Effector memory CD4-positive, alpha-beta T cell (primary cell): ENCODE results near the gene FOLH1.
"Not testable (repeated sequence)": the region's sequence is repeated elsewhere in the genome, so short reads cannot be mapped to it uniquely, and the experiment has no call there.

Source experiments
- DNase-seq, 3 donors: peaks; one replicate each; pipeline ENCODE4 v3.0.0-alpha.2; 2020
- H3K27ac ChIP-seq: 2 replicates; pipeline ENCODE4 v1.7.0; 2013; ENCODE audit warnings: mild to moderate bottlenecking, low read length, moderate library complexity; ENCODE audit not compliant: insufficient read depth, poor library complexity, severe bottlenecking
- H3K27me3 ChIP-seq: replicated peaks from 2 replicates; pipeline ENCODE4 v1.7.0; 2013; ENCODE audit warnings: mild to moderate bottlenecking, low read length; ENCODE audit not compliant: insufficient read depth, control insufficient read depth, poor library complexity, severe bottlenecking
- H3K36me3 ChIP-seq: 2 replicates; pipeline ENCODE4 v1.7.0; 2013; ENCODE audit warnings: mild to moderate bottlenecking, low read length, moderate library complexity; ENCODE audit not compliant: control insufficient read depth, insufficient read depth
- H3K4me1 ChIP-seq: 2 replicates; pipeline ENCODE4 v1.7.0; 2013; ENCODE audit warnings: low read length, mild to moderate bottlenecking; ENCODE audit not compliant: control insufficient read depth, insufficient read depth, poor library complexity, severe bottlenecking
- H3K4me3 ChIP-seq: 2 replicates; pipeline ENCODE4 v1.7.0; 2013; ENCODE audit warnings: low read length, low read depth, mild to moderate bottlenecking; ENCODE audit not compliant: insufficient read depth, poor library complexity, severe bottlenecking
- H3K9me3 ChIP-seq: 2 replicates; pipeline ENCODE4 v1.7.0; 2013; ENCODE audit warnings: mild to moderate bottlenecking, low read length, moderate library complexity; ENCODE audit not compliant: control insufficient read depth

FOLH1 gene

GRCh38 chr11:49185597-49185996 is 22.8 kb downstream of the FOLH1 start:
- not testable (repeated sequence) for H3K36me3 ChIP-seq, H3K9me3 ChIP-seq, DNase-seq, H3K27me3 ChIP-seq, H3K4me3 ChIP-seq, H3K4me1 ChIP-seq, H3K27ac ChIP-seq

GRCh38 chr11:49184756-49185155 is 23.6 kb downstream of the FOLH1 start:
- not testable (repeated sequence) for H3K4me1 ChIP-seq, H3K4me3 ChIP-seq, H3K27me3 ChIP-seq, H3K9me3 ChIP-seq, DNase-seq, H3K36me3 ChIP-seq, H3K27ac ChIP-seq

- H3K4me3 ChIP-seq, H3K9me3 ChIP-seq, H3K27ac ChIP-seq, H3K36me3 ChIP-seq, DNase-seq, H3K27me3 ChIP-seq, H3K4me1 ChIP-seq: not testable (repeated sequence)
Measured at GRCh38 chr11:49177936-49178335, 30.5 kb downstream of the FOLH1 start.

- H3K36me3 ChIP-seq, H3K27ac ChIP-seq, H3K9me3 ChIP-seq, H3K4me3 ChIP-seq, H3K27me3 ChIP-seq, DNase-seq, H3K4me1 ChIP-seq: not testable (repeated sequence)
Measured at GRCh38 chr11:49175378-49175777, 33.0 kb downstream of the FOLH1 start.

- H3K27me3 ChIP-seq, H3K9me3 ChIP-seq, H3K4me3 ChIP-seq, DNase-seq, H3K27ac ChIP-seq, H3K4me1 ChIP-seq, H3K36me3 ChIP-seq: not testable (repeated sequence)
Measured at GRCh38 chr11:49174691-49175366, 33.6 kb downstream of the FOLH1 start.

GRCh38 chr11:49171613-49172012 is 36.8 kb downstream of the FOLH1 start:
- not testable (repeated sequence) for DNase-seq, H3K4me3 ChIP-seq, H3K4me1 ChIP-seq, H3K27me3 ChIP-seq, H3K27ac ChIP-seq, H3K9me3 ChIP-seq, H3K36me3 ChIP-seq

GRCh38 chr11:49169579-49169978 is 38.8 kb downstream of the FOLH1 start:
- H3K9me3 ChIP-seq, H3K27ac ChIP-seq, H3K4me3 ChIP-seq, H3K27me3 ChIP-seq, H3K4me1 ChIP-seq, H3K36me3 ChIP-seq, DNase-seq: not testable (repeated sequence)

- not testable (repeated sequence) for H3K36me3 ChIP-seq, H3K9me3 ChIP-seq, DNase-seq, H3K4me1 ChIP-seq, H3K27me3 ChIP-seq, H3K27ac ChIP-seq, H3K4me3 ChIP-seq
Measured at GRCh38 chr11:49168992-49169391, 39.4 kb downstream of the FOLH1 start.

- no peak overlapping the region for H3K27ac ChIP-seq
- H3K4me3 ChIP-seq: no peak overlapping the region
- H3K4me1 ChIP-seq: no peaks in the 10 kb centered on the region
- H3K36me3 ChIP-seq: no peaks in the 10 kb centered on the region
- DNase-seq: no peak
- H3K27me3 ChIP-seq: no peaks in the 10 kb centered on the region
- no peaks in the 10 kb centered on the region for H3K9me3 ChIP-seq
Measured at GRCh38 chr11:49151211-49151610, 57.2 kb downstream of the FOLH1 start.

- not testable (repeated sequence) for H3K9me3 ChIP-seq, H3K4me1 ChIP-seq, H3K4me3 ChIP-seq, H3K36me3 ChIP-seq, H3K27ac ChIP-seq, DNase-seq, H3K27me3 ChIP-seq
Measured at GRCh38 chr11:49102356-49102755, 106.0 kb downstream of the FOLH1 start.
